ENCODE data around the gene EPS8L3.

EPS8L3 gene

GRCh38 chr1:109793486-109794318, 30.0 kb upstream of the EPS8L3 start:
- DNase-seq: no peak

GRCh38 chr1:109793089-109793485, 29.4 kb upstream of the EPS8L3 start:
- no peak for DNase-seq

- DNase-seq: no peak
Measured at GRCh38 chr1:109792056-109792831, 28.5 kb upstream of the EPS8L3 start.

- DNase-seq: no peak
Measured at GRCh38 chr1:109791495-109792043, 27.8 kb upstream of the EPS8L3 start.

GRCh38 chr1:109790735-109791494, 27.2 kb upstream of the EPS8L3 start:
- no peak for DNase-seq

- DNase-seq: no peak
Measured at GRCh38 chr1:109790329-109790728, 26.6 kb upstream of the EPS8L3 start.

GRCh38 chr1:109789551-109790180, 25.9 kb upstream of the EPS8L3 start:
- no peak for DNase-seq

GRCh38 chr1:109788695-109789521, 25.2 kb upstream of the EPS8L3 start:
- DNase-seq: no peak

- no peak for DNase-seq
Measured at GRCh38 chr1:109787845-109788601, 24.3 kb upstream of the EPS8L3 start.

- no peak for DNase-seq
Measured at GRCh38 chr1:109787211-109787844, 23.6 kb upstream of the EPS8L3 start.

GRCh38 chr1:109786531-109787021, 22.9 kb upstream of the EPS8L3 start:
- no peak for DNase-seq

- no peak for DNase-seq
Measured at GRCh38 chr1:109786112-109786480, 22.4 kb upstream of the EPS8L3 start.

GRCh38 chr1:109785446-109786111, 21.9 kb upstream of the EPS8L3 start:
- DNase-seq: no peak

GRCh38 chr1:109784551-109785252, 21.0 kb upstream of the EPS8L3 start:
- no peak for DNase-seq

- DNase-seq: no peak
Measured at GRCh38 chr1:109783436-109783835, 19.7 kb upstream of the EPS8L3 start.

- no peak for DNase-seq
Measured at GRCh38 chr1:109782927-109783326, 19.2 kb upstream of the EPS8L3 start.

GRCh38 chr1:109782514-109782913, 18.8 kb upstream of the EPS8L3 start:
- DNase-seq: no peak

- no peak for DNase-seq
Measured at GRCh38 chr1:109781806-109782205, 18.1 kb upstream of the EPS8L3 start.

- no peak for DNase-seq
Measured at GRCh38 chr1:109780982-109781381, 17.3 kb upstream of the EPS8L3 start.
